Superior temporal gyrus (tissue), 1 donor: ENCODE data around the gene RBFOX2.
"Not testable (repeated sequence)": the region's sequence is repeated elsewhere in the genome, so short reads cannot be mapped to it uniquely, and the experiment has no call there.

ENCODE experiments used
- DNase-seq: peaks from one replicate; pipeline ENCODE4 v3.0.0-alpha.2; 2016; ENCODE audit errors: extremely low spot score

The RBFOX2 gene

GRCh38 chr22:35777335-35777975, 251.2 kb downstream of the RBFOX2 start:
- peak; percentile 28 for DNase-seq

- no peak for DNase-seq
These were observed 253.3 kb downstream of the RBFOX2 start for GRCh38 chr22:35775339-35775738.

- no peak for DNase-seq
These were observed 258.6 kb downstream of the RBFOX2 start for GRCh38 chr22:35769974-35770373.

GRCh38 chr22:35766654-35767580, 261.7 kb downstream of the RBFOX2 start:
- DNase-seq = no peak

- DNase-seq = no peak
These were observed 267.6 kb downstream of the RBFOX2 start for GRCh38 chr22:35761037-35761436.

GRCh38 chr22:35758394-35758793, 270.2 kb downstream of the RBFOX2 start:
- DNase-seq = no peak

GRCh38 chr22:35756722-35757121, 271.9 kb downstream of the RBFOX2 start:
- no peak for DNase-seq

- no peak for DNase-seq
These were observed 273.9 kb downstream of the RBFOX2 start for GRCh38 chr22:35754761-35755160.

GRCh38 chr22:35752863-35753189, 275.8 kb downstream of the RBFOX2 start:
- no peak for DNase-seq

- no peak for DNase-seq
These were observed 276.4 kb downstream of the RBFOX2 start for GRCh38 chr22:35752006-35752862.

- DNase-seq = no peak
These were observed 278.8 kb downstream of the RBFOX2 start for GRCh38 chr22:35749808-35750207.

- no peak for DNase-seq
These were observed 281.5 kb downstream of the RBFOX2 start for GRCh38 chr22:35746946-35747703.

- no peak for DNase-seq
These were observed 282.4 kb downstream of the RBFOX2 start for GRCh38 chr22:35746248-35746647.

- no peak for DNase-seq
These were observed 285.2 kb downstream of the RBFOX2 start for GRCh38 chr22:35743326-35743860.

GRCh38 chr22:35742342-35743100, 286.1 kb downstream of the RBFOX2 start:
- no peak for DNase-seq

GRCh38 chr22:35740616-35741015, 288.0 kb downstream of the RBFOX2 start:
- no peak for DNase-seq

- DNase-seq = no peak
These were observed 288.7 kb downstream of the RBFOX2 start for GRCh38 chr22:35739931-35740380.

GRCh38 chr22:35739076-35739930, 289.3 kb downstream of the RBFOX2 start:
- DNase-seq = no peak

GRCh38 chr22:35737886-35738285, 290.7 kb downstream of the RBFOX2 start:
- DNase-seq = not testable (repeated sequence)
